Measurements from ENCODE around the gene GATM.

DNA sequence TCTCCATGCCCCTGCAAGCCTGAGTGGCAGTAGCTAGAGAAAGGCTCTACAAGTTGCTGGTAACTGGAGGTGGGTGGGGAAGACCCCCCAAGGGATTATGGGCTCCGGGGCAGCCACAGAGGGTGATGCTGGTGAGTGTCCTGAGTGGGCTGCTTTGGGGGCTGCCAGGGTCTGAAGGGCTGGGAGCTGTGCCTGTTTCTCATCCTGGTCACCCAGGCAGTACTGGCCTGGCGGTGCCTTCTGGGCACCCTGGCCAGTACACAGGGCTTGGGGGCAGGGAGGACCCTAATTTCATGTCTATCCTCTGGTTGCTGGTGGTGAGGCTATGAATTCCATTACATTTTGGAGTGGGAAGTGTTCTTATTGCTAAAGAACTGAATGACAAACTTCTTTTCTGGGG lies 46.1 kb upstream of the GATM start:
- TF ChIP-seq EZH2phosphoT487 (IDR thresholded peaks at IDR 0.05) (no peak), EZH2 (IDR thresholded peaks at IDR 0.05) (no peak)
- TF ChIP-seq, protein P1, sequence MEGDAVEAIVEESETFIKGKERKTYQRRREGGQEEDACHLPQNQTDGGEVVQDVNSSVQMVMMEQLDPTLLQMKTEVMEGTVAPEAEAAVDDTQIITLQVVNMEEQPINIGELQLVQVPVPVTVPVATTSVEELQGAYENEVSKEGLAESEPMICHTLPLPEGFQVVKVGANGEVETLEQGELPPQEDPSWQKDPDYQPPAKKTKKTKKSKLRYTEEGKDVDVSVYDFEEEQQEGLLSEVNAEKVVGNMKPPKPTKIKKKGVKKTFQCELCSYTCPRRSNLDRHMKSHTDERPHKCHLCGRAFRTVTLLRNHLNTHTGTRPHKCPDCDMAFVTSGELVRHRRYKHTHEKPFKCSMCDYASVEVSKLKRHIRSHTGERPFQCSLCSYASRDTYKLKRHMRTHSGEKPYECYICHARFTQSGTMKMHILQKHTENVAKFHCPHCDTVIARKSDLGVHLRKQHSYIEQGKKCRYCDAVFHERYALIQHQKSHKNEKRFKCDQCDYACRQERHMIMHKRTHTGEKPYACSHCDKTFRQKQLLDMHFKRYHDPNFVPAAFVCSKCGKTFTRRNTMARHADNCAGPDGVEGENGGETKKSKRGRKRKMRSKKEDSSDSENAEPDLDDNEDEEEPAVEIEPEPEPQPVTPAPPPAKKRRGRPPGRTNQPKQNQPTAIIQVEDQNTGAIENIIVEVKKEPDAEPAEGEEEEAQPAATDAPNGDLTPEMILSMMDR (IDR thresholded peaks at IDR 0.05): no peak
